Osteoblast (primary cell): ENCODE data around the gene RFC2. TPM values are rescaled to one million over a fixed set of nuclear protein-coding genes. Genes with fewer than 3 reads are reported as not detected.

Experiments used
- DNase-seq: peaks from one replicate; pipeline ENCODE4 v3.0.0; 2011; ENCODE audit warnings: low spot score, mixed read lengths; ENCODE audit not compliant: insufficient read length; ENCODE audit errors: missing footprints
- H2AFZ ChIP-seq: 2 replicates; pipeline ENCODE4 v1.6.0; 2011; ENCODE audit warnings: mild to moderate bottlenecking, low read length
- H3K27ac ChIP-seq: 2 replicates; pipeline ENCODE4 v1.5.1; 2011; ENCODE audit warnings: mild to moderate bottlenecking, low read depth, low read length, moderate library complexity
- H3K27me3 ChIP-seq: 2 replicates; pipeline ENCODE4 v1.6.0; 2012; ENCODE audit warnings: mild to moderate bottlenecking, control low read depth, inconsistent platforms, low read length, moderate library complexity; ENCODE audit not compliant: insufficient read depth
- H3K36me3 ChIP-seq: 2 replicates; pipeline ENCODE4 v1.5.1; 2011; ENCODE audit warnings: mild to moderate bottlenecking, low read length, control low read depth, moderate library complexity; ENCODE audit not compliant: insufficient read depth
- H3K4me1 ChIP-seq: 2 replicates; pipeline ENCODE4 v1.5.1; 2011; ENCODE audit warnings: mild to moderate bottlenecking, low read length, control low read depth, moderate library complexity; ENCODE audit not compliant: insufficient read depth
- H3K4me2 ChIP-seq: 2 replicates; pipeline ENCODE4 v1.6.0; 2011; ENCODE audit warnings: mild to moderate bottlenecking, low read length; ENCODE audit not compliant: insufficient read depth
- H3K4me3 ChIP-seq: fragments of 200-600 bp; sonication (generic); 3 replicates; pipeline ENCODE4 v1.5.1; 2012; ENCODE audit warnings: mild to moderate bottlenecking, low read length, inconsistent platforms; ENCODE audit not compliant: insufficient read depth
- H3K79me2 ChIP-seq: 2 replicates; pipeline ENCODE4 v1.6.0; 2012; ENCODE audit warnings: mild to moderate bottlenecking, low read length, control low read depth, inconsistent platforms; ENCODE audit not compliant: insufficient read depth
- H3K9me3 ChIP-seq: 2 replicates; pipeline ENCODE4 v1.5.1; 2011; ENCODE audit warnings: low read depth, low read length, control low read depth
- H4K20me1 ChIP-seq: 2 replicates; pipeline ENCODE4 v1.6.0; 2012; ENCODE audit warnings: mild to moderate bottlenecking, low read length, control low read depth; ENCODE audit not compliant: insufficient read depth
- CTCF ChIP-seq: IDR thresholded peaks from 2 replicates; pipeline ENCODE4 v1.5.1; 2011; ENCODE audit warnings: mild to moderate bottlenecking, low read depth, low read length, moderate library complexity; ENCODE audit errors: extremely low read depth
- total RNA-seq: library from RNA; depleted of rRNA; stranded (reverse); fragments of >200 nt; gene quantifications from 2 replicates; pipeline ENCODE4 v1.2.3, GENCODE V29; 2012

RFC2 gene
- total RNA-seq, 1 donor, result 12.3 TPM

- no peak overlapping the region for H2AFZ ChIP-seq
- no peak for TF ChIP-seq CTCF
- H3K4me2 ChIP-seq, result no peak overlapping the region
- H3K79me2 ChIP-seq, result no peaks in the 10 kb centered on the region
- no peak overlapping the region for H3K4me3 ChIP-seq
- no peaks in the 10 kb centered on the region for H3K9me3 ChIP-seq
- peaks cover 8% of the 10 kb centered on the region for H3K4me1 ChIP-seq
- no peak overlapping the region for H3K27ac ChIP-seq
- no peaks in the 10 kb centered on the region for H3K27me3 ChIP-seq
- no peaks in the 10 kb centered on the region for H4K20me1 ChIP-seq
- H3K36me3 ChIP-seq, result no peaks in the 10 kb centered on the region
- DNase-seq, result no peak
Observed at GRCh38 chr7:74218343-74218698, 35.9 kb downstream of the RFC2 start.

- Histone ChIP-seq H2AFZ (peak overlapping the region; percentile 9), H4K20me1 (no peaks in the 10 kb centered on the region), H3K9me3 (no peaks in the 10 kb centered on the region), H3K4me1 (peaks cover 8% of the 10 kb centered on the region), H3K79me2 (no peaks in the 10 kb centered on the region), H3K36me3 (no peaks in the 10 kb centered on the region), H3K4me3 (no peak overlapping the region), H3K27me3 (no peaks in the 10 kb centered on the region), H3K4me2 (peak overlapping the region; percentile 48), H3K27ac (no peak overlapping the region)
- TF ChIP-seq CTCF, result no peak
- peak; percentile 62 for DNase-seq
Observed at GRCh38 chr7:74217455-74218342, 36.5 kb downstream of the RFC2 start.

- H3K4me2 ChIP-seq, result no peak overlapping the region
- no peak overlapping the region for H3K27ac ChIP-seq
- no peak for TF ChIP-seq CTCF
- H3K36me3 ChIP-seq, result no peaks in the 10 kb centered on the region
- no peak overlapping the region for H3K4me3 ChIP-seq
- H2AFZ ChIP-seq, result no peak overlapping the region
- peaks cover 8% of the 10 kb centered on the region for H3K4me1 ChIP-seq
- no peaks in the 10 kb centered on the region for H3K79me2 ChIP-seq
- H3K27me3 ChIP-seq, result no peaks in the 10 kb centered on the region
- no peaks in the 10 kb centered on the region for H3K9me3 ChIP-seq
- H4K20me1 ChIP-seq, result no peaks in the 10 kb centered on the region
- no peak for DNase-seq
Observed at GRCh38 chr7:74216361-74216761, 37.8 kb downstream of the RFC2 start.

- no peak overlapping the region for H2AFZ ChIP-seq
- peaks cover 8% of the 10 kb centered on the region for H3K4me1 ChIP-seq
- no peaks in the 10 kb centered on the region for H3K79me2 ChIP-seq
- H3K4me3 ChIP-seq, result no peak overlapping the region
- TF ChIP-seq CTCF, result no peak
- no peak overlapping the region for H3K4me2 ChIP-seq
- DNase-seq, result no peak
- no peaks in the 10 kb centered on the region for H3K27me3 ChIP-seq
- H3K27ac ChIP-seq, result no peak overlapping the region
- H3K9me3 ChIP-seq, result no peaks in the 10 kb centered on the region
- no peaks in the 10 kb centered on the region for H4K20me1 ChIP-seq
- no peaks in the 10 kb centered on the region for H3K36me3 ChIP-seq
Observed at GRCh38 chr7:74215921-74216320, 38.3 kb downstream of the RFC2 start.
